SH-SY5Y (cell line): Measurements from ENCODE around the gene ABCC9.

Experiments
- GATA2 ChIP-seq: IDR thresholded peaks from 2 replicates; pipeline ENCODE4 v1.6.1; 2011; ENCODE audit warnings: mild to moderate bottlenecking, low read depth, low read length
- GATA3 ChIP-seq: IDR thresholded peaks from 2 replicates; pipeline ENCODE4 v1.6.1; 2011; ENCODE audit warnings: low read depth, mild to moderate bottlenecking, low read length, moderate library complexity

- no peak for TF ChIP-seq GATA2
- no peak for TF ChIP-seq GATA3
These were observed 127.5 kb downstream of the ABCC9 start for GRCh38 chr12:21813751-21814150.
